CD4-positive, alpha-beta memory T cell (primary cell): ENCODE data around the gene CLIC3. TPM values are rescaled to one million over a fixed set of nuclear protein-coding genes. Genes with fewer than 3 reads are reported as not detected.

Experiments used
- CTCF ChIA-PET: fragments of 350-600 bp; sonication (Branson Sonifier 250); formaldehyde crosslinking; loops from one replicate; lab custom pipeline; 2021; ENCODE audit warnings: inconsistent platforms; ENCODE audit not compliant: partially characterized antibody; lab: Charles Lee
- POLR2A ChIA-PET: fragments of 350-600 bp; sonication (Branson Sonifier 250); formaldehyde crosslinking; loops from one replicate; lab custom pipeline; 2021; ENCODE audit not compliant: partially characterized antibody; lab: Charles Lee
- DNase-seq, 5 donors: peaks; one replicate each; pipeline versions ENCODE4 v3.0.0 to v3.0.0-alpha.2; 2020 to 2022; ENCODE audit warnings: mixed read lengths in 1 of 5
- H3K27ac ChIP-seq: one replicate; pipeline ENCODE4 v1.7.0; 2013; ENCODE audit warnings: low read depth, low read length
- H3K27me3 ChIP-seq: 2 replicates; pipeline ENCODE4 v1.7.0; 2013; ENCODE audit warnings: mild to moderate bottlenecking, low read length, moderate library complexity; ENCODE audit not compliant: insufficient read depth
- H3K36me3 ChIP-seq: 2 replicates; pipeline ENCODE4 v1.7.0; 2013; ENCODE audit warnings: mild to moderate bottlenecking, low read length, moderate library complexity; ENCODE audit not compliant: insufficient read depth
- H3K4me1 ChIP-seq: 2 replicates; pipeline ENCODE4 v1.7.0; 2013; ENCODE audit warnings: mild to moderate bottlenecking, low read length, moderate library complexity; ENCODE audit not compliant: insufficient read depth
- H3K4me3 ChIP-seq, 2 donors: one replicate each; pipeline ENCODE4 v1.7.0; 2013; ENCODE audit warnings: low read length in 2 of 2, mild to moderate bottlenecking in 1 of 2
- H3K9me3 ChIP-seq, 2 donors: one replicate each; pipeline ENCODE4 v1.7.0; 2013; ENCODE audit warnings: low read length in 2 of 2, control low read depth in 1 of 2; ENCODE audit not compliant: control insufficient read depth in 1 of 2
- H3K27ac Mint-ChIP-seq, 7 donors: one replicate each; pipeline ENCODE4 v1.8.0; 2020 to 2021; ENCODE audit warnings: mixed read lengths in 7 of 7, mild to moderate bottlenecking in 6 of 7, inconsistent platforms in 3 of 7, moderate library complexity in 3 of 7
- H3K27me3 Mint-ChIP-seq, 2 donors: one replicate each; pipeline ENCODE4 v1.8.0; 2020 to 2021; ENCODE audit warnings: mixed read lengths in 2 of 2
- H3K36me3 Mint-ChIP-seq, 2 donors: one replicate each; pipeline ENCODE4 v1.8.0; 2020 to 2021; ENCODE audit warnings: mixed read lengths in 2 of 2, inconsistent platforms in 1 of 2, mild to moderate bottlenecking in 1 of 2
- H3K4me1 Mint-ChIP-seq, 4 donors: one replicate each; pipeline ENCODE4 v1.8.0; 2020 to 2021; ENCODE audit warnings: mixed read lengths in 4 of 4, mild to moderate bottlenecking in 1 of 4
- H3K4me3 Mint-ChIP-seq, 8 donors: one replicate each; pipeline ENCODE4 v1.8.0; 2020 to 2021; ENCODE audit warnings: mixed read lengths in 8 of 8, mild to moderate bottlenecking in 7 of 8, moderate library complexity in 6 of 8, inconsistent platforms in 3 of 8
- H3K9me3 Mint-ChIP-seq, 8 donors: one replicate each; pipeline ENCODE4 v1.8.0; 2020 to 2021; ENCODE audit warnings: mixed read lengths in 8 of 8, mild to moderate bottlenecking in 5 of 8, inconsistent platforms in 3 of 8, moderate library complexity in 1 of 8
- intact Hi-C: fragments of 100-400 bp; cut with micrococcal nuclease; formaldehyde crosslinking; loops from one replicate; pipeline ENCODE4 v1.15.1; 2023
- polyA plus RNA-seq, 2 donors: library from polyadenylated mRNA; unstranded; fragments of 300-500 nt; fragmentation: Illumina TruSeq; gene quantifications; one replicate each; pipeline ENCODE4 v1.2.3, GENCODE V29; 2021
- total RNA-seq, 2 experiments: library from RNA; stranded (reverse); gene quantifications; one replicate each; pipeline ENCODE4 v1.2.3, GENCODE V29; 2021

The CLIC3 gene
- total and polyA plus RNA-seq, 4 experiments from 2014 or later, result 3.1 to 7.8 (median 4.4) TPM

- Mint-ChIP-seq H3K27me3 (no peaks in the 10 kb centered on the region), H3K9me3 (no peaks in the 10 kb centered on the region), H3K4me1 (peaks cover 23 to 58% (median 33%) of the 10 kb centered on the region in 4 donors), H3K4me3 (no peak overlapping the region), H3K36me3 (no peaks in the 10 kb centered on the region), H3K27ac (peak overlapping the region in 1 of 7 donors; percentile 10)
- Histone ChIP-seq H3K4me1 (peaks cover 65% of the 10 kb centered on the region), H3K36me3 (no peaks in the 10 kb centered on the region), H3K27me3 (no peaks in the 10 kb centered on the region), H3K27ac (no peak overlapping the region), H3K9me3 (no peaks in the 10 kb centered on the region), H3K4me3 (no peak overlapping the region)
- ChIA-PET CTCF (interaction anchor here (1.1 kb wide), 1 partner anchor 16 kb away, joined by 3 read pairs; no protein-coding TSS in a partner anchor), POLR2A (interaction anchor here (9.2 kb wide), 1 partner anchor 12 kb away, joined by 75 read pairs; no protein-coding TSS in a partner anchor)
- no peak for DNase-seq
- intact Hi-C loops, result no loop called here
Measured at GRCh38 chr9:136963751-136964150, 32.6 kb downstream of the CLIC3 start.

- Mint-ChIP-seq H3K36me3 (no peaks in the 10 kb centered on the region), H3K27me3 (no peaks in the 10 kb centered on the region), H3K4me1 (peaks cover 23 to 62% (median 33%) of the 10 kb centered on the region in 4 donors), H3K4me3 (peak overlapping the region in 1 of 8 donors; percentile 64), H3K9me3 (no peaks in the 10 kb centered on the region), H3K27ac (peak overlapping the region in 4 of 7 donors; percentile 10 to 91 (median 78))
- ChIA-PET CTCF (interaction anchor here (1.1 kb wide), 1 partner anchor 15 kb away, joined by 3 read pairs; no protein-coding TSS in a partner anchor), POLR2A (interaction anchor here (9.2 kb wide), 1 partner anchor 12 kb away, joined by 75 read pairs; no protein-coding TSS in a partner anchor)
- intact Hi-C loops, result no loop called here
- Histone ChIP-seq H3K4me1 (peaks cover 69% of the 10 kb centered on the region), H3K36me3 (no peaks in the 10 kb centered on the region), H3K4me3 (no peak overlapping the region), H3K27ac (no peak overlapping the region), H3K27me3 (no peaks in the 10 kb centered on the region), H3K9me3 (no peaks in the 10 kb centered on the region)
- DNase-seq, result no peak
Measured at GRCh38 chr9:136963341-136963740, 33.0 kb downstream of the CLIC3 start.

GRCh38 chr9:136962701-136963248, 33.6 kb downstream of the CLIC3 start:
- Mint-ChIP-seq H3K4me1 (peaks cover 23 to 67% (median 34%) of the 10 kb centered on the region in 4 donors), H3K36me3 (no peaks in the 10 kb centered on the region), H3K4me3 (peak overlapping the region in 7 of 8 donors; percentile 21 to 69 (median 31)), H3K27ac (peak overlapping the region in 6 of 7 donors; percentile 61 to 91 (median 74)), H3K9me3 (no peaks in the 10 kb centered on the region), H3K27me3 (no peaks in the 10 kb centered on the region)
- Histone ChIP-seq H3K9me3 (no peaks in the 10 kb centered on the region), H3K4me3 (no peak overlapping the region), H3K4me1 (peaks cover 75% of the 10 kb centered on the region), H3K36me3 (no peaks in the 10 kb centered on the region), H3K27ac (no peak overlapping the region), H3K27me3 (no peaks in the 10 kb centered on the region)
- intact Hi-C loops, result no loop called here
- ChIA-PET CTCF (interaction anchor here (1.1 kb wide), 1 partner anchor 15 kb away, joined by 3 read pairs; no protein-coding TSS in a partner anchor), POLR2A (interaction anchor here (1.3 to 9.2 kb wide), 3 partner anchors 9 to 33 kb away, joined by 4 to 75 read pairs (median 4); partner anchors contain the start of gene CLIC3)
- no peak for DNase-seq

GRCh38 chr9:136962163-136962562, 34.2 kb downstream of the CLIC3 start:
- H3K27ac Mint-ChIP-seq, result peak overlapping the region in 4 of 7 donors; percentile 53 to 91 (median 68)
- H3K27me3 ChIP-seq, result no peaks in the 10 kb centered on the region
- ChIA-PET POLR2A (interaction anchor here (1.3 to 9.2 kb wide), 4 partner anchors 9 to 34 kb away, joined by 4 to 75 read pairs (median 10); partner anchors contain the start of genes C8G, CLIC3 and FBXW5), CTCF (interaction anchor here (1.5 kb wide), 1 partner anchor 14 kb away, joined by 5 read pairs; no protein-coding TSS in a partner anchor)
- no peaks in the 10 kb centered on the region for H3K36me3 ChIP-seq
- H3K27me3 Mint-ChIP-seq, result no peaks in the 10 kb centered on the region
- DNase-seq, result no peak
- peak overlapping the region in 2 of 8 donors; percentile 21 to 54 for H3K4me3 Mint-ChIP-seq
- H3K9me3 ChIP-seq, result no peaks in the 10 kb centered on the region
- peaks cover 25 to 70% (median 34%) of the 10 kb centered on the region in 4 donors for H3K4me1 Mint-ChIP-seq
- H3K9me3 Mint-ChIP-seq, result no peaks in the 10 kb centered on the region
- no peaks in the 10 kb centered on the region for H3K36me3 Mint-ChIP-seq
- intact Hi-C loops, result no loop called here
- H3K4me3 ChIP-seq, result no peak overlapping the region
- no peak overlapping the region for H3K27ac ChIP-seq
- H3K4me1 ChIP-seq, result peaks cover 75% of the 10 kb centered on the region

GRCh38 chr9:136961279-136962065, 34.9 kb downstream of the CLIC3 start:
- peak overlapping the region in 1 of 7 donors; percentile 53 for H3K27ac Mint-ChIP-seq
- H3K9me3 Mint-ChIP-seq, result peaks cover 0 to 3% (median 0%) of the 10 kb centered on the region in 8 donors
- Histone ChIP-seq H3K27ac (no peak overlapping the region), H3K36me3 (no peaks in the 10 kb centered on the region), H3K9me3 (no peaks in the 10 kb centered on the region), H3K4me1 (peaks cover 74% of the 10 kb centered on the region), H3K27me3 (no peaks in the 10 kb centered on the region), H3K4me3 (no peak overlapping the region)
- POLR2A ChIA-PET, result interaction anchor here (1.3 to 9.2 kb wide), 6 partner anchors 10 to 35 kb away, joined by 4 to 75 read pairs (median 11); partner anchors contain the start of genes C8G, CLIC3, FBXW5 and LCN12
- peak overlapping the region in 2 of 8 donors; percentile 7 to 43 for H3K4me3 Mint-ChIP-seq
- peaks cover 28 to 69% (median 35%) of the 10 kb centered on the region in 4 donors for H3K4me1 Mint-ChIP-seq
- no peak for DNase-seq
- CTCF ChIA-PET, result interaction anchor here (1.5 kb wide), 1 partner anchor 13 kb away, joined by 5 read pairs; no protein-coding TSS in a partner anchor
- H3K36me3 Mint-ChIP-seq, result peaks cover 0 to 4% of the 10 kb centered on the region in 2 donors
- H3K27me3 Mint-ChIP-seq, result no peaks in the 10 kb centered on the region
- intact Hi-C loops, result no loop called here

- Histone ChIP-seq H3K9me3 (no peaks in the 10 kb centered on the region), H3K4me1 (peaks cover 69% of the 10 kb centered on the region), H3K27ac (no peak overlapping the region), H3K36me3 (no peaks in the 10 kb centered on the region), H3K4me3 (no peak overlapping the region), H3K27me3 (no peaks in the 10 kb centered on the region)
- POLR2A ChIA-PET, result interaction anchor here (1.5 to 9.2 kb wide), 6 partner anchors 8 to 35 kb away, joined by 7 to 75 read pairs (median 16); partner anchors contain the start of genes C8G, CLIC3, FBXW5 and LCN12
- CTCF ChIA-PET, result interaction anchor here (1.1 to 1.5 kb wide), 2 partner anchors 10 to 13 kb away, joined by 3 to 5 read pairs; no protein-coding TSS in a partner anchor
- peaks cover 23 to 66% (median 29%) of the 10 kb centered on the region in 4 donors for H3K4me1 Mint-ChIP-seq
- intact Hi-C loops, result no loop called here
- peaks cover 0 to 6% (median 0%) of the 10 kb centered on the region in 8 donors for H3K9me3 Mint-ChIP-seq
- H3K36me3 Mint-ChIP-seq, result peaks cover 0 to 9% of the 10 kb centered on the region in 2 donors
- peak overlapping the region in 2 of 8 donors; percentile 21 to 43 for H3K4me3 Mint-ChIP-seq
- no peak for DNase-seq
- peak overlapping the region in 1 of 7 donors; percentile 42 for H3K27ac Mint-ChIP-seq
- no peaks in the 10 kb centered on the region for H3K27me3 Mint-ChIP-seq
Measured at GRCh38 chr9:136960938-136961275, 35.5 kb downstream of the CLIC3 start.
